B cell (primary cell): Measurements from ENCODE around the gene B3GLCT. TPM values are rescaled to one million over a fixed set of nuclear protein-coding genes. Genes with fewer than 3 reads are reported as not detected.

Source experiments
- ATAC-seq: fragments of 200-7000 bp; cut with Tn5 transposase; one replicate; pipeline ENCODE4 v1.10.0; 2021; ENCODE audit warnings: low read depth, mild to moderate bottlenecking, moderate number of reproducible peaks, moderate library complexity
- CTCF ChIA-PET: fragments of 350-600 bp; sonication (Branson Sonifier 250); formaldehyde crosslinking; loops from one replicate; lab custom pipeline; 2021; ENCODE audit warnings: antibody characterized with exemption, inconsistent platforms; lab: Charles Lee
- POLR2A ChIA-PET: fragments of 350-600 bp; sonication (Branson Sonifier 250); formaldehyde crosslinking; loops from one replicate; lab custom pipeline; 2021; ENCODE audit warnings: antibody characterized with exemption; lab: Charles Lee
- DNase-seq: peaks from one replicate; pipeline ENCODE4 v3.0.0; 2013
- H2AFZ ChIP-seq: 2 replicates; pipeline ENCODE4 v1.6.1; 2012; ENCODE audit warnings: mild to moderate bottlenecking, low read depth, low read length; ENCODE audit not compliant: insufficient read depth, poor library complexity, severe bottlenecking
- H3K27ac ChIP-seq, 2 donors: 1 replicate in 1 of 2; 2 replicates in 1 of 2; pipeline ENCODE4 v1.5.1; 2012 to 2013; ENCODE audit warnings: low read length in 2 of 2, mild to moderate bottlenecking in 2 of 2, moderate library complexity in 1 of 2
- H3K27me3 ChIP-seq, 4 experiments: fragments of 200-600 bp in 1 of 4; sonication (generic) in 1 of 4; replicated peaks in 1 of 4; 1 replicate in 2 of 4; 2 replicates in 2 of 4; pipeline versions ENCODE4 v1.6.1 to v1.7.0; 2013 to 2016; ENCODE audit warnings: low read length in 3 of 4, mild to moderate bottlenecking in 2 of 4, mixed read lengths in 1 of 4, moderate library complexity in 1 of 4; ENCODE audit not compliant: insufficient read depth in 4 of 4, control insufficient read depth in 3 of 4; ENCODE audit errors: control extremely low read depth in 1 of 4
- H3K36me3 ChIP-seq, 2 experiments: replicated peaks in 1 of 2; 1 replicate in 1 of 2; 2 replicates in 1 of 2; pipeline versions ENCODE4 v1.6.1 to v1.7.1; 2013; ENCODE audit warnings: low read length in 1 of 2; ENCODE audit not compliant: insufficient read depth in 2 of 2, control insufficient read depth in 1 of 2; ENCODE audit errors: control extremely low read depth in 1 of 2, extremely low read depth in 1 of 2
- H3K4me1 ChIP-seq, 2 donors: fragments of 200-600 bp in 1 of 2; sonication (generic) in 1 of 2; 1 replicate in 1 of 2; 2 replicates in 1 of 2; pipeline versions ENCODE4 v1.5.1 to v1.6.1; 2013 to 2017; ENCODE audit warnings: low read length in 2 of 2; ENCODE audit not compliant: control insufficient read depth in 2 of 2, insufficient read depth in 2 of 2
- H3K4me2 ChIP-seq: replicated peaks from 2 replicates; pipeline ENCODE3; 2012; ENCODE audit warnings: mild to moderate bottlenecking, low read depth, low read length; ENCODE audit not compliant: poor library complexity, severe bottlenecking
- H3K4me3 ChIP-seq, 5 experiments: fragments of 200-600 bp in 1 of 5; sonication (generic) in 1 of 5; 1 replicate in 3 of 5; 2 replicates in 2 of 5; pipeline versions ENCODE4 v1.5.1 to v1.7.0; 2011 to 2016; ENCODE audit warnings: low read length in 4 of 5, mild to moderate bottlenecking in 4 of 5, low read depth in 2 of 5, control low read depth in 1 of 5, moderate library complexity in 1 of 5; ENCODE audit not compliant: insufficient read depth in 1 of 5; ENCODE audit errors: control extremely low read depth in 1 of 5, extremely low read depth in 1 of 5
- H3K79me2 ChIP-seq: fragments of 200-600 bp; sonication (generic); one replicate; pipeline ENCODE4 v1.6.0; 2016; ENCODE audit warnings: low read length; ENCODE audit not compliant: control insufficient read depth, insufficient read depth
- H3K9ac ChIP-seq: fragments of 200-600 bp; sonication (generic); 2 replicates; pipeline ENCODE4 v1.6.1; 2017; ENCODE audit warnings: mild to moderate bottlenecking, low read length, moderate library complexity
- H3K9me3 ChIP-seq, 3 donors: one replicate each; pipeline versions ENCODE4 v1.6.1 to v1.7.1; 2013; ENCODE audit warnings: low read length in 2 of 3; ENCODE audit not compliant: control insufficient read depth in 2 of 3, insufficient read depth in 1 of 3; ENCODE audit errors: control extremely low read depth in 1 of 3
- H4K20me1 ChIP-seq: 2 replicates; pipeline ENCODE4 v1.6.0; 2012; ENCODE audit warnings: mild to moderate bottlenecking, low read length; ENCODE audit not compliant: insufficient read depth, control insufficient read depth, poor library complexity, severe bottlenecking
- H3K27ac Mint-ChIP-seq: one replicate; pipeline ENCODE4 v1.8.0; 2021; ENCODE audit warnings: mixed read lengths
- H3K27me3 Mint-ChIP-seq: one replicate; pipeline ENCODE4 v1.8.0; 2021; ENCODE audit warnings: mixed read lengths
- H3K4me1 Mint-ChIP-seq: one replicate; pipeline ENCODE4 v1.8.0; 2021; ENCODE audit warnings: mixed read lengths
- H3K4me3 Mint-ChIP-seq: one replicate; pipeline ENCODE4 v1.8.0; 2021; ENCODE audit warnings: mixed read lengths
- H3K9me3 Mint-ChIP-seq: one replicate; pipeline ENCODE4 v1.8.0; 2022; ENCODE audit warnings: mixed read lengths; ENCODE audit not compliant: insufficient read depth
- CTCF ChIP-seq: fragments of 200-600 bp; IDR thresholded peaks from one replicate; pipeline ENCODE4 v1.8.0; 2022; ENCODE audit warnings: antibody characterized with exemption, mild to moderate bottlenecking
- EZH2 ChIP-seq: IDR thresholded peaks from 2 replicates; pipeline ENCODE4 v1.6.1; 2012; ENCODE audit warnings: borderline replicate concordance, low read depth, mild to moderate bottlenecking, moderate library complexity, low read length; ENCODE audit not compliant: insufficient read depth, poor library complexity, severe bottlenecking
- whole genome bisulfite sequencing: methylation state at CpG from one replicate; pipeline ENCODE4 v1.1.5; 2013; ENCODE audit warnings: missing lambda C conversion rate; ENCODE audit not compliant: insufficient coverage; 5-methylcytosine and 5-hydroxymethylcytosine counted together
- intact Hi-C: fragments of 100-400 bp; cut with micrococcal nuclease; formaldehyde crosslinking; loops from one replicate; pipeline ENCODE4 v1.10.0; 2022
- polyA plus RNA-seq: library from polyadenylated mRNA; depleted of rRNA; stranded (reverse); fragments of >200 nt; gene quantifications from 2 replicates; pipeline ENCODE4 v1.2.3, GENCODE V29; 2012
- total RNA-seq, 2 donors: library from RNA; stranded (reverse); fragments of 120-200 nt in 1 of 2; gene quantifications; 1 replicate in 1 of 2; 2 replicates in 1 of 2; pipeline versions ENCODE4 v1.2.3 to v1.2.4, GENCODE V29; 2013 to 2022

The B3GLCT gene
- total and polyA plus RNA-seq, 2 donors (not counting 1 experiment from before 2014, with no cell fraction given): 1.4 to 6.2 TPM

GRCh38 chr13:31248361-31248760 is 48.6 kb downstream of the B3GLCT start:
- POLR2A ChIA-PET: no interaction called here
- ATAC-seq: no peak
- Histone ChIP-seq H3K4me1 (no peaks in the 10 kb centered on the region), H3K27ac (no peak overlapping the region), H3K79me2 (no peaks in the 10 kb centered on the region), H3K36me3 (peaks cover 0 to 5% of the 10 kb centered on the region in 2 experiments), H3K4me3 (no peak overlapping the region), H3K27me3 (no peaks in the 10 kb centered on the region), H4K20me1 (no peaks in the 10 kb centered on the region), H2AFZ (no peak overlapping the region), H3K9me3 (peaks cover 0 to 3% (median 0%) of the 10 kb centered on the region in 3 donors), H3K4me2 (no peak overlapping the region), H3K9ac (no peak overlapping the region)
- Mint-ChIP-seq H3K9me3 (peaks cover 5% of the 10 kb centered on the region), H3K27ac (no peak overlapping the region), H3K4me1 (no peaks in the 10 kb centered on the region), H3K4me3 (no peak overlapping the region), H3K27me3 (no peaks in the 10 kb centered on the region)
- intact Hi-C loops: no loop called here
- DNase-seq: no peak
- CTCF ChIA-PET: interaction anchor here (1.2 to 1.4 kb wide), 2 partner anchors 12 kb away, joined by 4 to 6 read pairs; no protein-coding TSS in a partner anchor
- WGBS: 100% methylated on average over 2 of the region's 3 CpGs
- TF ChIP-seq CTCF (no peak), EZH2 (no peak)

- H3K4me1 ChIP-seq: no peaks in the 10 kb centered on the region
- no peaks in the 10 kb centered on the region for H3K27me3 ChIP-seq
- peaks cover 0 to 5% of the 10 kb centered on the region in 2 experiments for H3K36me3 ChIP-seq
- Mint-ChIP-seq H3K27me3 (no peaks in the 10 kb centered on the region), H3K4me1 (no peaks in the 10 kb centered on the region), H3K27ac (no peak overlapping the region), H3K9me3 (peaks cover 5% of the 10 kb centered on the region), H3K4me3 (no peak overlapping the region)
- no peak overlapping the region for H3K4me3 ChIP-seq
- ChIA-PET CTCF (interaction anchor here (1.2 kb wide), 1 partner anchor 13 kb away, joined by 4 read pairs; no protein-coding TSS in a partner anchor), POLR2A (no interaction called here)
- TF ChIP-seq EZH2 (no peak), CTCF (no peak)
- H3K27ac ChIP-seq: no peak overlapping the region
- H2AFZ ChIP-seq: no peak overlapping the region
- no peak overlapping the region for H3K4me2 ChIP-seq
- peaks cover 0 to 3% (median 0%) of the 10 kb centered on the region in 3 donors for H3K9me3 ChIP-seq
- intact Hi-C loops: no loop called here
- H3K79me2 ChIP-seq: no peaks in the 10 kb centered on the region
- no peaks in the 10 kb centered on the region for H4K20me1 ChIP-seq
- no peak overlapping the region for H3K9ac ChIP-seq
- WGBS: 80% methylated on average over 1 of the region's 4 CpGs
- no peak for ATAC-seq
- DNase-seq: no peak
Measured at GRCh38 chr13:31248965-31249539, 49.3 kb downstream of the B3GLCT start.
